Astrocyte (in vitro differentiated cells and primary cell): ENCODE measurements around the gene MSH5. TPM values are rescaled to one million over a fixed set of nuclear protein-coding genes. Genes with fewer than 3 reads are reported as not detected.

Source experiments
- DNase-seq: peaks from one replicate; pipeline ENCODE4 v3.0.0-alpha.2; 2010; ENCODE audit warnings: low read depth
- FAIRE-seq: peaks from 2 replicates; lab custom pipeline; 2011; peaks lifted over from hg19 to GRCh38; lab: Jason Lieb, UNC
- H2AFZ ChIP-seq: 2 replicates; pipeline ENCODE4 v1.6.0; 2012; ENCODE audit warnings: low read depth, low read length, inconsistent platforms
- H3K27ac ChIP-seq: 2 replicates; pipeline ENCODE4 v1.5.1; 2011; ENCODE audit warnings: low read depth, low read length, inconsistent platforms
- H3K27me3 ChIP-seq: 2 replicates; pipeline ENCODE4 v1.6.0; 2011; ENCODE audit warnings: low read length, inconsistent platforms; ENCODE audit not compliant: insufficient read depth
- H3K36me3 ChIP-seq: 2 replicates; pipeline ENCODE4 v1.5.1; 2011; ENCODE audit warnings: low read length, inconsistent platforms; ENCODE audit not compliant: insufficient read depth
- H3K4me1 ChIP-seq: 2 replicates; pipeline ENCODE4 v1.5.1; 2011; ENCODE audit warnings: low read length, inconsistent platforms; ENCODE audit not compliant: insufficient read depth
- H3K4me2 ChIP-seq: 2 replicates; pipeline ENCODE4 v1.6.0; 2012; ENCODE audit warnings: low read length, inconsistent platforms
- H3K4me3 ChIP-seq: 2 replicates; pipeline ENCODE4 v1.5.1; 2011; ENCODE audit warnings: low read depth, mild to moderate bottlenecking, low read length, inconsistent platforms; ENCODE audit not compliant: insufficient read depth
- H3K79me2 ChIP-seq: 2 replicates; pipeline ENCODE4 v1.6.0; 2012; ENCODE audit warnings: mild to moderate bottlenecking, low read length, inconsistent platforms; ENCODE audit not compliant: insufficient read depth
- H3K9ac ChIP-seq: 2 replicates; pipeline ENCODE4 v1.6.0; 2012; ENCODE audit warnings: mild to moderate bottlenecking, low read length, inconsistent platforms
- H3K9me3 ChIP-seq: 2 replicates; pipeline ENCODE4 v1.5.1; 2012; ENCODE audit warnings: low read depth, mild to moderate bottlenecking, low read length, inconsistent platforms; ENCODE audit not compliant: insufficient read depth
- H4K20me1 ChIP-seq: 2 replicates; pipeline ENCODE4 v1.6.0; 2012; ENCODE audit warnings: low read length, inconsistent platforms; ENCODE audit not compliant: insufficient read depth
- H3K27ac Mint-ChIP-seq: one replicate; pipeline ENCODE4 v1.8.0; 2021; ENCODE audit warnings: mild to moderate bottlenecking, mixed read lengths; ENCODE audit not compliant: unreplicated experiment
- H3K27me3 Mint-ChIP-seq: one replicate; pipeline ENCODE4 v1.8.0; 2021; ENCODE audit warnings: low read depth, mixed read lengths; ENCODE audit not compliant: unreplicated experiment
- H3K36me3 Mint-ChIP-seq: one replicate; pipeline ENCODE4 v1.8.0; 2021; ENCODE audit warnings: low read depth, mixed read lengths; ENCODE audit not compliant: unreplicated experiment
- H3K4me1 Mint-ChIP-seq: one replicate; pipeline ENCODE4 v1.8.0; 2021; ENCODE audit warnings: low read depth, mixed read lengths; ENCODE audit not compliant: unreplicated experiment
- H3K4me3 Mint-ChIP-seq: one replicate; pipeline ENCODE4 v1.8.0; 2021; ENCODE audit warnings: mild to moderate bottlenecking, moderate library complexity, mixed read lengths; ENCODE audit not compliant: unreplicated experiment
- H3K9me3 Mint-ChIP-seq: one replicate; pipeline ENCODE4 v1.8.0; 2021; ENCODE audit warnings: mild to moderate bottlenecking, mixed read lengths; ENCODE audit not compliant: unreplicated experiment
- EZH2 ChIP-seq: IDR thresholded peaks from 2 replicates; pipeline ENCODE4 v1.6.1; 2012; ENCODE audit warnings: mild to moderate bottlenecking, low read length, inconsistent platforms; ENCODE audit not compliant: insufficient read depth
- total RNA-seq: library from RNA; stranded (reverse); gene quantifications from 2 replicates; pipeline ENCODE4 v1.2.1, GENCODE V29; 2021
- TF ChIP-seq, protein P1 (sequence below): IDR thresholded peaks from 2 replicates; pipeline ENCODE4 v1.5.1; 2011; ENCODE audit warnings: low read depth, mild to moderate bottlenecking, inconsistent platforms, low read length, moderate library complexity; ENCODE audit not compliant: insufficient read depth

The MSH5 gene
- total RNA-seq, 1 donor from 2014 or later, result 6.8 TPM

GRCh38 chr6:31692886-31693285, 46.9 kb upstream of the MSH5 start:
- TF ChIP-seq, protein P1, sequence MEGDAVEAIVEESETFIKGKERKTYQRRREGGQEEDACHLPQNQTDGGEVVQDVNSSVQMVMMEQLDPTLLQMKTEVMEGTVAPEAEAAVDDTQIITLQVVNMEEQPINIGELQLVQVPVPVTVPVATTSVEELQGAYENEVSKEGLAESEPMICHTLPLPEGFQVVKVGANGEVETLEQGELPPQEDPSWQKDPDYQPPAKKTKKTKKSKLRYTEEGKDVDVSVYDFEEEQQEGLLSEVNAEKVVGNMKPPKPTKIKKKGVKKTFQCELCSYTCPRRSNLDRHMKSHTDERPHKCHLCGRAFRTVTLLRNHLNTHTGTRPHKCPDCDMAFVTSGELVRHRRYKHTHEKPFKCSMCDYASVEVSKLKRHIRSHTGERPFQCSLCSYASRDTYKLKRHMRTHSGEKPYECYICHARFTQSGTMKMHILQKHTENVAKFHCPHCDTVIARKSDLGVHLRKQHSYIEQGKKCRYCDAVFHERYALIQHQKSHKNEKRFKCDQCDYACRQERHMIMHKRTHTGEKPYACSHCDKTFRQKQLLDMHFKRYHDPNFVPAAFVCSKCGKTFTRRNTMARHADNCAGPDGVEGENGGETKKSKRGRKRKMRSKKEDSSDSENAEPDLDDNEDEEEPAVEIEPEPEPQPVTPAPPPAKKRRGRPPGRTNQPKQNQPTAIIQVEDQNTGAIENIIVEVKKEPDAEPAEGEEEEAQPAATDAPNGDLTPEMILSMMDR, result no peak
- TF ChIP-seq EZH2, result no peak
- no peaks in the 10 kb centered on the region for H3K9me3 ChIP-seq
- peaks cover 16% of the 10 kb centered on the region for H3K4me1 Mint-ChIP-seq
- H3K27me3 Mint-ChIP-seq, result no peaks in the 10 kb centered on the region
- peaks cover 16% of the 10 kb centered on the region for H4K20me1 ChIP-seq
- no peak overlapping the region for H3K27ac ChIP-seq
- H3K4me2 ChIP-seq, result no peak overlapping the region
- H3K9ac ChIP-seq, result no peak overlapping the region
- H3K4me3 Mint-ChIP-seq, result no peak overlapping the region
- H3K79me2 ChIP-seq, result peaks cover 3% of the 10 kb centered on the region
- H3K4me1 ChIP-seq, result peaks cover 5% of the 10 kb centered on the region
- H3K36me3 Mint-ChIP-seq, result peaks cover 11% of the 10 kb centered on the region
- H3K4me3 ChIP-seq, result no peak overlapping the region
- peaks cover 29% of the 10 kb centered on the region for H3K36me3 ChIP-seq
- H3K27me3 ChIP-seq, result no peaks in the 10 kb centered on the region
- DNase-seq (no peak), FAIRE-seq (no peak)
- no peak overlapping the region for H2AFZ ChIP-seq
- H3K27ac Mint-ChIP-seq, result no peak overlapping the region
- no peaks in the 10 kb centered on the region for H3K9me3 Mint-ChIP-seq

- Mint-ChIP-seq H3K36me3 (peaks cover 8% of the 10 kb centered on the region), H3K9me3 (no peaks in the 10 kb centered on the region), H3K27me3 (no peaks in the 10 kb centered on the region), H3K27ac (no peak overlapping the region), H3K4me3 (no peak overlapping the region), H3K4me1 (peaks cover 16% of the 10 kb centered on the region)
- Histone ChIP-seq H3K4me2 (no peak overlapping the region), H3K4me1 (peaks cover 5% of the 10 kb centered on the region), H3K36me3 (peaks cover 25% of the 10 kb centered on the region), H3K27me3 (no peaks in the 10 kb centered on the region), H3K9ac (no peak overlapping the region), H3K27ac (no peak overlapping the region), H4K20me1 (peaks cover 16% of the 10 kb centered on the region), H3K9me3 (no peaks in the 10 kb centered on the region), H3K79me2 (peaks cover 3% of the 10 kb centered on the region), H3K4me3 (no peak overlapping the region), H2AFZ (no peak overlapping the region)
- DNase-seq (no peak), FAIRE-seq (no peak)
- TF ChIP-seq, protein P1, result no peak
- TF ChIP-seq EZH2, result no peak
These were observed 46.3 kb upstream of the MSH5 start for GRCh38 chr6:31693535-31693934.

- Histone ChIP-seq H3K36me3 (peaks cover 15% of the 10 kb centered on the region), H3K9ac (peak overlapping the region; percentile 34), H3K27me3 (no peaks in the 10 kb centered on the region), H3K4me3 (no peak overlapping the region), H2AFZ (no peak overlapping the region), H3K4me1 (peaks cover 12% of the 10 kb centered on the region), H3K9me3 (no peaks in the 10 kb centered on the region), H3K4me2 (no peak overlapping the region), H4K20me1 (peaks cover 37% of the 10 kb centered on the region), H3K79me2 (peaks cover 34% of the 10 kb centered on the region), H3K27ac (no peak overlapping the region)
- Mint-ChIP-seq H3K4me1 (peaks cover 15% of the 10 kb centered on the region), H3K4me3 (peak overlapping the region; percentile 34), H3K9me3 (no peaks in the 10 kb centered on the region), H3K27me3 (no peaks in the 10 kb centered on the region), H3K36me3 (peaks cover 6% of the 10 kb centered on the region), H3K27ac (no peak overlapping the region)
- DNase-seq, result no peak
- no peak for FAIRE-seq
- TF ChIP-seq, protein P1, result no peak
- no peak for TF ChIP-seq EZH2
These were observed 42.2 kb upstream of the MSH5 start for GRCh38 chr6:31697555-31697954.
